GM21619 (cell line): ENCODE data around the gene ENHO.

Source experiments
- ATAC-seq: cut with Tn5 transposase; IDR thresholded peaks from one replicate; pipeline ENCODE4 v1.9.1; 2021; ENCODE audit not compliant: unreplicated experiment

The ENHO gene

DNA sequence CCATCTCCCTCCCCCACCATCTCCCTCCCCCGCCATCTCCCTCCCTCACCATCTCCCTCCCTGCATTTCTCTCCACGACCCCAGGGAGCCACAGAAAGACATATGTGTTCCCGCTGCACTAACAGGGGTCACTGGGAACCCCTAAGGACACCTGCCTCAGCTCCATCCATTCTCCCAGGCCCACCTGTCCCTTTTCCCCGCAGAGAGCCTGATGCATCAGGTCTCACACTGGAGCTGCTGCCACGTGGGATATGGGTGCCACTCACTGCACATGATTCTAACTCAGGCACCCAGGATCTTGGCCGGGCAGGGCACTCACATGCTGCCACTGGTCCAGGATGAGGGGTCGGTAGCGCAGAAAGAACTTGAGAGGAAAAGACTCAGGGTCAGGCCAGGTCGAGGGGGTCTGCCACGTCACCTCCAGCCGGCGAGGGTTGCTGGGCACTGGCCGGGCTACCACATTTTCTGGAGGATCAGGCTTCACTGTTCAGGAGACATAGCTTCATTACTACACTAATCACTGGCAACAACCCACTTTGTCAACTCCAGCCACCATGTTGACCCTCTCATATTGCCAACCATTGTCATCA, 33.2 kb upstream of the ENHO start:
- no peak for ATAC-seq

DNA sequence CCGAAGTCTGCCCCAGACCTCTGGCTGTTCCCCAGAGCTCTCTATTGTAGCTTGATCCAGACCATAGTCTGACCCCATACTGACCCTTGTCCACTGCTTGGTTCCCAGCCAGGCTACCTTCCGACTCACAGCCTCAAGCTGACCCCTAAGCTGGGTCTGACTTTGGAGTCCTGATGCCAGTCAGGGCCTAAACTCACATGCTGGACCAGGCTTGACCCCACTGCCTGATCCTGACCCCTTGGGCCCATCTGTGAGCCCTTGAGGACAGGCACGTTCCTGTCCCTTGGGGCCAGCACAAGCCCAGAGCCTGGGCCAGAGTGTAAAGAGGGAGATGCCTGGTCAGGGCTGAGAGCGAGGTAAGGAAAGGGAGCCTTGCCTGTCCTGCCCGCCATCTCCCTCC, 32.7 kb upstream of the ENHO start:
- no peak for ATAC-seq

DNA sequence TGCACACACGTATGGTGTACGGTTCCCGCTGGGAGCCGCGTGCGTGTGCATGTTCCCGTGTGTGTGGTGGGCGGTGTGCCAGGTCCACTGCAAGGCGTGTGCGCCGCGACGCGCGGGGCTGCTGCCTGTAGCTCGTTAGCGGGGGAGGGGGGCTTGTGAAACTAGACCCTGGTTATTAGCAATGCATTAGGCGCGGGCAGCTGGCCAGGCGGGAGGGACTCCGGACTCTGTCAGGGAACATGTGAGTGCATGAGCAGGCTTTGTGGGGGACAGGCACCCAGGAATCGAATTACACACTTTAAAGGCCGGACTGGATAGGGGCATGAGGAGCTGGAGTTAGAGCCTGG, 32.2 kb upstream of the ENHO start:
- ATAC-seq, result no peak

DNA sequence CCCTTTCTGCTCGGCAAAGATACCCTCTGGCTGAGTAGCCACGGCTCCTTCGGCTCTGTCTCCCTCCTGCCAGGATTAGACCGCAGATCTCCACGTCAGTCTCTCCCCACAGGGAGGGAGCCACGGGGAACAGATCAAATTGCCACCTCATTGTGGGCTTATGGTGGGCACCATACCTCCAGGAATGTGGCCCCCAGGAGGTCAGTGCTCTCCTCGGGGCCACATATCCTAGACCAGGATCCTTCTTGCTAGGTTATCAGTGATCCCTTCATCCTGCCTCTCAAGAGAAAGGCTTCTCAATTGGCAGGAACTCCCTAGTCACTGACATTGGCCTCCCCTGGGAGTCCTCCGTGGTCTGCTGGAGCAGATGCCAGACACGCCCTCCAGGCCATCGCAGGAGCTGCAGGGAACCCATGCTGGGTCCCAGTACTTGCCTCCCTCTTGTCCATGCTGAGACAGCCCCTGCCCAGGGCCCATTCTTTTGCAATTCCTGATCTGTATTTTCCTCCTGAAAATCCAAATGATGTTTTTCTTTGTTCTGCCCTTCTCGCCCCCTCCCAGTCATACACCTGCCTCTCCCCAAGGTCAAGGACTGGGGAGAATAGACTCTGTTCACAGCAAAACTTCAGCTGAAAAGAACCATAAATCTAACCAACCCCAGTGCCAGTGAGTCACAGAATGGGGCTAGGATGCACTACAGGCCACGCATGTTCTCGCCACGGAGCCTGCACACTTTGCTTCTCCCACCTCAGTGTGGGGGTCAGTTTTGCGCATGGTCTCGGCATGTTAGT, 31.6 kb upstream of the ENHO start:
- ATAC-seq, result no peak

DNA sequence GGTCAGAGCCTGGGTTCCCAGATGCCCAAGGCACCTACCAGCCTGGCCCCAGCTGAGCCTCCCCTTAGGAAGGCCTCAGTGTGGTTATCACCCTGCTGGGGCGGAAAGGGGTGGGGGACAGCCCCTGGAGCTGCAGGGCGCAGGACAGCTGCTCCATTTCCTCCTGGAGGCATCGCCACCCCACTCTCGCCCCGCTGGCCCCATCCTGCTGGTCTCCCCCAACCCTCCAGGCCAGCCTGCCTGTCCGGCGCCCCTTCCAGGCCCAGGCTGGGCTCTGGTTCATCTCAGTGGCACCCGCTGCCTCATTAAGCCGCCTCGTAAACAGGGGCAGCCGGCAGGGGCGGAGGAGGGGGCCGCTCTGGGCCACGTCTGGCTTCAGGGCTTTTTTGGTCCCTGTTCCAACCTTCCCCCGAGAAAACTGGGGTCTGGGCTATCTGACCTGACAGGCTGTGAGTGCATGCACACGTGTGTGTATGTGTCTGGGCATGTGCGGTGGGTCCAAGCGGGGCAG, 30.8 kb upstream of the ENHO start:
- ATAC-seq, result no peak

DNA sequence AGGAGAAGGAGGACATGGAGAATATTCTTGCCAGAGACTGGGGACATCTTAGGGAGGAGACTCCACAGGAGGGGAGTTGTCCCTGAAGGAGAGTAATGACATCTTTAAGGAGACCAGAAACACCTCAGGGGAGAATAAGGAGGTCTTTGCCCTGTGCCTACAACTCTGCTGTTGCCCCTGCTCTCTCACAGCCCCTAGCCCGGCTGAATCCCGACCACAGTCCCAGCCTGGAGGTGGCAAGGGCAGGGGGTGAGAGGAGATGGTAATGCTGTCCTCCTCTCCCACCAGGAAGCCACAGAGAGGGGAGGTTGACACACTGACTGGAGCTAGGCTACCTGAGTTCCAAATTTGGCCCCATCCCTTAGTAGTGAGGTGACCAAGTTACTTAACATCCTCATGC, 30.2 kb upstream of the ENHO start:
- ATAC-seq, result no peak

DNA sequence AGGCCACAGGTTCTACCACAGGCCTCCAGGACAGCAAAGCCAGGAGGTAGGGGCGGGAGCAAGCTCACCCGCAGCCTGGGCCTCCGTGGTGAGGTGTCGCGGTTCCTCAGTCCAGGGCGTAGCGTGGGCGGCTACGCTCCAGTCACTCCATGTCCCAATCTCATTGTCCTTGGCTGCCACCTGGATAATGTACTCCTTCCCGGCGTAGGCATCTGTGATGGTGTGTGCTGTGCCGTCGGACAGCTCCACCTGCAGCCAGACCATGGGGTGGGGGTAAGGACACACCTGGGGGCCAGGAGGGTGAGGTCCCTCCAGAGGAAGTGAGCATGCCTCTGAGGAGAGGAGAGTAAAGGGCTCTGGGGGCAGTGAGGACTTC, 29.8 kb upstream of the ENHO start:
- no peak for ATAC-seq

DNA sequence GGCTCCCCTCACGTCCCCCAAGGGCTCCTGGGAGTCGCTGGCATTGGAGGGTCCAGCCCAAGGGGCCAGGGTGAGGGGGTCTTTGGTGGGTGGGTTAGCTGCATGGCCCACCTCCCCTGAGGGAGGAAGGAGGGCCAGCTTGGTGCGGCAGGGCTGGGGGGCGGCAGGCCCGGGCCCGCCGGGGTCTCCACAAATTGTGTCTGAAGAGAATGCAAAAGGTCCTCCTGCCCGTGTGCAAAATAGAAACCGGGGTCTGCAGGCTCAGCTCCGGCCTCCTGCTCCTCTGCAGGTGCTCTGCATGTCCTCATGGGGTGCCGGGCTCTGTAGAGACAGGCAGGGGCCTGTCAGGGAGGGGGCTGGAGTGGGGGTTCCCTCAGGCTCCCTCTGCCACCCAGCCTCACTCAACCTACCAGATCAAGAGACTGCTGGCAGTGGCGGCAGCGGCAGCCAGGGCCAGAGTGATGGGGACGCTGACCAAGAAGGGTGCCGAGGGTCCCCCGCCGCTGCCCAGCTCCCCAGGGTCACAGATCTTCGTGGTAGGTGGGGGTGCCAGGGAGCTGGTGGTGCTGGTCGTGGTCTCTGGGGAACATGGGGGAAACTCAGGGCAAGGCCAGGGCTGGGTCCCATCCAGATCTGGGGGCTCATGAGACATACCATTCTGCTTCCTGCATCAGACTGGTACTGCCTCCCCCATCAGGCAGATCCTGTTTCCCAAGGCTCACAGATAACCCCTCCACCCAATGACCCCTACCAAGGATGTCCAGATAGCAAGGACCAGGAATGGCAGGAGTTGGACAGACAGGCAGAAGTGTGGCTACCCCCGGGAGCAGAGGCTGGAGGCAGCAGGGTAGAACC, 29.2 kb upstream of the ENHO start:
- ATAC-seq, result no peak

DNA sequence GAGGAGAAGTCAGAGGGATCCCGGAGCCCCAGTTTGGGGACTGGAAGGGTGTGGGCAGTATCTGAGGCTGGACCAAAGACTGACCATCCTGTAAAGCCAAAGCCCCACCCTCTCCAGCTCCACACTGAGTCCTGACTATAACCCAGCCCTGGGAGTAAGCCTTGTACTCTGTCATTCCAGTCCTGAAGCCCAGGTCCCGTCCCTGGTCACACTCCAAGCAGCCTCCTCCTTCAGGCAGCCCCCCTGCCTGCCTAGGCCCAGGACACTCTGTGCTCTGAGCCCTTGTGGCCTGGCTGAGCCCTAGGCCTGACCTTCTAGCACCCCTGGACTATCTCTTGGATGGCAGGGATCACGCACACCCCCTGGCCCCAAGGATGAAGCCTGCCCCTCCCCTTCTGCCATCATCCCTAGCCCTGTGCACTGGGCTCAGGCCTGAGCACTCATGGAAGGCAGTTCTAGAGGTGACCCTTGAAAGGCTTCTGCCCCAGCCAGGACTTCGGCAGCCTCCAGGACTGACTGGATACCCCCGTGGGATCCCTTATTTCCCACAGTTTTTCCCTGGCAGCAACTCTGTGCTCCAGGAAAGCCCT, 28.0 kb upstream of the ENHO start:
- ATAC-seq, result no peak

DNA sequence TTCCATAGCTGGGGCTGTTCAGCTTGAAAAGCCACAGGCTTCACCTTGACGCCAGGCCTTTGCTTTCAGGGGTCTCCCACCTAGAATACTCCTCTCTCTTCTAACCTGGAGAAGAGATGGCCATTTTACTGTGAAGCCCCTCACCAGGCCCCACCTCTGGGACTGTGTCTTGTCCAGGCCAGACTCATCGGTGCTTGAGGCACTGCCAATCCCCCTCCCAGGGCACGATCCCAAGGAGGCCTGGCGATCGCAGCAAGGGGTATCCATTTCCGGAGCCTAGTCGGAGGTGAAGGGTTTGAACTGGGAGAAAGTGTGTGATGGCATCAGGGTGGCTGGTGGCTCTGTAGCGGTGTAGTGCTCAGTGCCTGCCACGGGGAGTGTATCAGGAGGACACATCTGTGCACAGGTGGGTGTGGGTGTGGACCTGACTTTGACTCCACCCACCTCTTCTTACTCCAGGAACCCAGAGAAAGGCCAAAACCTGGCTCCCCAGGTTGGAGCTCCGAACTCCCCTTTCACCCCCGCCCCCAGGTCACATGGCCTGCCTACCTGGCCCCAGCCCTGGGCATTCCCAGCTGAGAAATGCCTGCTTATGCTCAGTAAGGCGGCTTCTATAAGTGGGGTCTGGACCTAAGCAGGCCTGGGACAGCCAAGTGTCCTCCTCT, 27.4 kb upstream of the ENHO start:
- ATAC-seq, result no peak

DNA sequence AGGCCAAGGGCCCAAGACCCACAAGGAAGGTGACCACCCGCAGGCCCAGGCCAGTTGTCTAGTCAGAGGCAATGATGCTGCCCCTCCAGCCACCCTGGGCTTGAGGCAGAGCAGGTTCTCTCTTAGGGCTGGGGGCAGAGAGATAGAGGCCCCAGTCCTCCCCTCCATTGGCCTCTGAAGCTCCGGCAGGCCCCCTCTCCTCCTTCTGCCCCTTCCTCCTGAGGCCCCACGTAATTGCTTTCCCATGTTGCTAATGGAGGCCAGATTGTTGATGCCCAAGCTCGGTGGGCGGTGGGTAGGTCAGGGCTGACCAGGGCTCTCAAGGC, 26.6 kb upstream of the ENHO start:
- ATAC-seq, result no peak

DNA sequence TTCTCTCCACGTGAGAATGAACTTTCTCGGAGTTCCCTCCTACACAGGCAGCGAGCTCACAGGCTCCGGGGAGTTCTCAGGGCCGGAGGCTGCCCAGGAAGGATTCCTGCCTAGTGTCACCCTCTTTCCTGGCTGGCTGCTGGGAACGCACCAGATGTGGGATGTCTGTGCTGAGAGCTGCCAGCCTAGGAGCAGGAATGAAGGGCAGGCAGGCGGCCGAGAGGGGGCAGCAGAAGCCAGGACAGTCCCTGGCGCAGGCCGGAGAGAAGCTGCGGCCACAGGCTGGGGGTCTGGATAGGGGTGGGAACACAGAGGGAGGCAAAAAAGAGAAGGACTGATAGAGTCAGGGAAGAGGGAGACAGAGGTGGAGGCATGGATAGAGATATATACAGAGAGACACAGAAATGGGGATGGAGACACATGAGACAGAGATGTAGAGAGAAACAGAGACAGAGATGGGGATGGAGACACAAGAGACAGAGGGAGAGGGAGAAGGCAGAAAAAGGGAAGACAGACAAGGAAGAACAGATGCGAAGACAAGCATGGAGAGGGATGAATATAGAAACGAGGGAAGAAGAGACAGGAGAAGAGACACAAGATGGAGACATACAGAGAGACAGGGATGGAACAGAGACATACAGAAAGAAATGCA, 25.3 kb upstream of the ENHO start:
- no peak for ATAC-seq

DNA sequence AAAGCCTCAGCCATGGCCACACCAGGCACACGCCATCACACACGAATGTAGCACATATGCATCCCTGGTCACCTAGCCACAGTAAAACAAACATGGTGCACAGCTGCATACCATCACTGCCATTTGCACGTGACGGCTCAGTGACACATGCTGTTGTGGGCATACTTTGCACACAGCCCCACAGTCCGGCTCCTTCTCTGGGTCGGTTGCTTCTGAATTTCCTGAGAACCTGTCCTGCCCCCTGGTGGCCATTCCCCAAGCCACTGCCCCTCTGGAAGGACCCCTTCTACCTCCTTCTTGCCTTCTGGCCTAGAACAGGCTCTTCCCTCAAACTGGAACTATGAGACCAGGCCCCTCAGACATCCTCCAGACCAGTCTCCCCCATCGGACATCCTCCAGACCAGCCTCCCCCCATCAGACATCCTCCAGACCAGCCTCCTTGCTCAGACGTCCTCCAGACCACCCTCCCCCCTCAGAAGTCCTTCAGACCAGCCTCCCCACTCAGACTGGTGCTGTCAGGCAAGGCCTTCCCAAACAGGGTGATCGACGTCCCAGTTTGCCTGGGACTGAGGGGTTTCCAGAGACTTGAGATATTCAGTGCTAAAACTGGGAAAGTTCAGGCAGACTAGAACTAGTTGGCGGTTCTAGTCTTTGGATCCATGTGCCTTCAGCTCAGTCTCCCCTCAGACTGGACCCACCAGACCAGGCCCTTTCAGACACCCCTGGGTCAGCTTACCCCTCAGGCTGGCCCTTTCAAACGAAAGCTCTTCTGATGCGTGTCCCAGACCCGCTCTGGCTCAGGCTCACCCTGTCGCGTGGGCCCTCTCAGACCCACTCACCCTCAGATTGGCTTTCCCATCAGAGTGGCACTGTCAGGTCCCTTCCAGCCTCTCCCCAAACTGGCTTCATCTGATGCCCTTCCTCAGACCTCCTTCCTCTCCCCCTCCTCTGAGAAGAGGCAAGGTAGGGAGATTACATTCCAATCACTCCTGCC, 24.3 kb upstream of the ENHO start:
- ATAC-seq, result no peak

DNA sequence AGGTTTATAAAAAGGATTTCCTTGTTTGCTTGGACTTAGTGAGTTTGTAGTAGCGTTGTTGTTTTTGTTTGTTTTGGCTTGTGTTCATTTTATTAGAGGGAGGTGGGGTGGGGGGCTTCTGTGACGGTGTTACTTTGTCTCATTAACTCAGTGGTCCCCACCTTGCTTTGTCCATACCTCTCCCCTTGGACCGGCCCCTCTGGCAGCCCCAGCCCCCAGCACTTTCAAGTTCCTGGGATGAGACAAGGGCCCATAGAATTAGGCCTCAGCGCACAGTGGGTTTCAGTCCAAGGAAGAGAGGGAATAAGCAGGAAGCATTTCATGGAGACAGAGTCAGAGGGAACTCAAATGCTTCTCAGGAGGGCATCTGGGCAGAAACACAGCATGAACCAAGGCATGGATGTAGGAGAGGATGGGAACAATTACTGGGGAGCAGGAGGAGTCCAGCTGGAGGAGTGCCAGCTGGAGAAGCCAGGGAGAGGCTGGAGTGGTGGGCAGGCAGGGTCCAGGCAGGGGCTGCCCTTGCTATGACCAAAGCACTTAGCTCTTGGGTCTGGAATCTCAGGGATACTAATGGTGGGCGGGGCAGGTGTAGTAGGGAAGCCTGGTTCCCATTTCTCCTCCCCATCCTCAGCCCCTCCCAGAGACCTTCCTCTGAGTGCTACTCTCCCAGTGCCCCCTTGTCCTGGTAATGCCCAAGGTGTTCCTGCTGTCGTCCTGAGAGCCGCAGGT, 23.5 kb upstream of the ENHO start:
- no peak for ATAC-seq

DNA sequence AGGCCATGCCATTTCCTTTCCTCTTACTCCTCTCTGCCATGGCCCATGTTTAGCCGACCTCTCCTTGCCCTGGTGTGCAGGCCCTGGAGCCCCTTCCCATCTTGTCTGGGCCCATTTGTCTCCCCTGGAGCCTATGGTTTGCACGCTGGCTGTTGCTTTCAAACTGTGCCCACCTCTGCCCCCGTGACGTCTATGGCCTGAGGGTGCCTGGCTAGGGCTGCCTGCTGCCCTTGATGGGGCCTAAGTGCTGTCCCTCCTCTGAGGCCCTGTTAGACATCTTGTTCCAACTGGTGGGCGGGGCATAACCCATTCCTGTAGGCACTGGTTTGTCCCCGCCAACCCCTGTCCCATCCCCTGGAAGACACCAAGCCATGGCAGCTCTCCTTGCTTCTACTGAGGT, 22.7 kb upstream of the ENHO start:
- ATAC-seq, result no peak

DNA sequence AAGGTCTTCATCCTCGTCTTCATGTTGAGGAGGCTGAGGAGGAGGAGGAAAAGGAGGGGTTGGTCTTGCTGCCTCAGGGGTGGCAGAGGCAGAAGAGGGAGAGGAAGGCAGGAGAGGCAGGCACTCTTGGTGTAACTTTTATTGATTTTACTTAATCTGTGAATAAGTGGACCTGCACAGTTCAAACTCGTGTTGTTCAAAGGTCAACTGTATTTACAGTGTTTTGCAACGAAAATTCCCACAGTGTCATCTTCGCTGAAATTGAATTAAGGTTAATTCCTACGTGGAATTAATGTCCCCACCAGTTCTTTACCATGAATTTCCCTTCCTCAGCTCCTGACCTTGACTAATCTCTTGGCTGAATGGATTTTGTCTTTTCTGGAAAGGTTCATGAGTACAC, 21.2 kb upstream of the ENHO start:
- no peak for ATAC-seq

DNA sequence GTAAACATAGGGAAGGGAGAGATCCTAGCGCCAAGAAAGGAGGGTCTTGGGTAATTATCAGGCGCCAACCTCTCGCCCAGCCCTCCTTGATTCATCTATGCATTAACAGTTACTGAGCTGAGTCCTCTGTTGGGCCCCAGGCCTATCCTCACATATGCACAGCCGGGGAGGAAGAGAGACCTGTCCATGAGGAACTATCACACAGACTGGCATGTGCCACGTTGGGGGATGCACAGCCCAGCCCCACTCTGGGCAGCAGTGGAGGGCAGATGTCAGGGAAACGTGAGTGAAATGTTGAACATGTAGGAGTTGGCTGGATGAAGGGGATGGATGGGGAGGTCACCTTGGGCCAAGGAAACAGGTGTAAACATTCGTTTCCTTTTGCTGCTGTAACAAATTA, 18.8 kb upstream of the ENHO start:
- ATAC-seq, result no peak

DNA sequence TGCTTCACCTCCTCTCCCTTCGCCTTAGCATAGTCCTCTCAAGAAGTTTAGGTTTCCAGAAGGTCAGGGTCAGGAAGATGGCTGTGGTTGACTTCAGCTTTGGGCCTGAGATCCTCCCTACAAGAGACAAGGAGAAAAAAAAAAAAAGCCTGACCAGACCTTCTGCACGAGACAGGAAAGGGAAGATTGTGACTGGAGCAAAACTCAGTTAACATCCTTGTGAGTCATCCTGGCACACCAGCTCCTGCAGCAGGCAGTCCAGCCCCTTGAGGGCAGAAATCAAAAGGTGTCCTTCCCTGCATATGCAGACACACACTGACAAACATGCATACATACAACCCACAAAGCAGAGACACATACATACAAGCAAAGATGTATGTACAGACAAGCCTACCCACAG, 18.0 kb upstream of the ENHO start:
- ATAC-seq, result no peak

DNA sequence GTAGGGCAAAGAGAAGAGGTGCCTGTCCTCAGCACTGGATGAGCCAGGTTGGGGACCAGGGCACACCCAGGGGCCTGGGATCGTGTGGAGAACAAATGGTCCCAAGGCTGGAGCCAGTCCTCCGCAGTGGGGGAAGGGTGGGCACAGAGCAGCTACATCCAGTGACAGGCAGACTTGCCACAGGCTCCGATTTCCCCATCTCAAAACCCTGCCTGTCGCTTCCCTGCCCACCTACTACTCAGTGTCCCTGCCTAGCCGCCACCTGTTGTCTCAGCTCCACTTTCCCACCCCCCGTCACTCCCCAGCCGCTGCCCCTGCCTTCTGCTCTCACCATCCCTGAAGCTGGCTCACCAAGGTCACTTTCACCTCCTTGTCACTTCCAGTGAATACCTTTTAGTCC, 13.9 kb upstream of the ENHO start:
- ATAC-seq, result no peak
